Smooth muscle cell (in vitro differentiated cells): ENCODE measurements around the gene DUS4L. TPM values are rescaled to one million over a fixed set of nuclear protein-coding genes. Genes with fewer than 3 reads are reported as not detected.

Source experiments
- DNase-seq: peaks from one replicate; lab custom pipeline; 2025; ENCODE audit not compliant: unreplicated experiment; lab: John Stamatoyannopoulos, UW
- H2AFZ ChIP-seq: fragments of 200-600 bp; sonication (generic); 2 replicates; pipeline ENCODE4 v1.6.0; 2016; ENCODE audit warnings: antibody characterized with exemption, low read depth, mild to moderate bottlenecking
- H3F3A ChIP-seq: fragments of 200-600 bp; sonication (generic); 2 replicates; pipeline ENCODE4 v1.6.0; 2017; ENCODE audit warnings: antibody characterized with exemption, low read depth
- H3K27ac ChIP-seq: fragments of 200-600 bp; sonication (generic); 2 replicates; pipeline ENCODE4 v1.5.1; 2016; ENCODE audit warnings: low read depth, mild to moderate bottlenecking
- H3K27me3 ChIP-seq: fragments of 200-600 bp; sonication (generic); 2 replicates; pipeline ENCODE4 v1.6.1; 2016; ENCODE audit warnings: low read depth, mild to moderate bottlenecking
- H3K36me3 ChIP-seq: fragments of 200-600 bp; sonication (generic); 2 replicates; pipeline ENCODE4 v1.5.1; 2016; ENCODE audit warnings: low read depth
- H3K4me1 ChIP-seq: fragments of 200-600 bp; sonication (generic); 2 replicates; pipeline ENCODE4 v1.5.1; 2016; ENCODE audit warnings: low read depth
- H3K4me2 ChIP-seq: fragments of 200-600 bp; sonication (generic); 2 replicates; pipeline ENCODE4 v1.6.0; 2016; ENCODE audit warnings: mild to moderate bottlenecking
- H3K4me3 ChIP-seq: fragments of 200-600 bp; sonication (generic); 2 replicates; pipeline ENCODE4 v1.5.1; 2016; ENCODE audit warnings: mild to moderate bottlenecking
- H3K79me2 ChIP-seq: fragments of 200-600 bp; sonication (generic); 2 replicates; pipeline ENCODE4 v1.6.0; 2016; ENCODE audit warnings: low read depth, mild to moderate bottlenecking
- H3K9ac ChIP-seq: fragments of 200-600 bp; sonication (generic); 2 replicates; pipeline ENCODE4 v1.6.0; 2016; ENCODE audit warnings: low read depth
- H3K9me3 ChIP-seq: fragments of 200-600 bp; sonication (generic); replicated peaks from 2 replicates; pipeline ENCODE4 v1.5.1; 2016; ENCODE audit warnings: low read depth
- H4K20me1 ChIP-seq: fragments of 200-600 bp; sonication (generic); 2 replicates; pipeline ENCODE4 v1.6.0; 2016; ENCODE audit warnings: low read depth
- CTCF ChIP-seq: fragments of 200-600 bp; sonication (generic); IDR thresholded peaks from 2 replicates; pipeline ENCODE4 v1.5.1; 2017; ENCODE audit warnings: borderline replicate concordance, mild to moderate bottlenecking, antibody characterized with exemption; ENCODE audit not compliant: insufficient read depth, poor library complexity, severe bottlenecking
- WGBS: methylation state at CpG from one replicate; pipeline ENCODE4 v1.1.7; 2016; ENCODE audit warnings: low lambda C conversion rate; 5-methylcytosine and 5-hydroxymethylcytosine counted together
- polyA plus RNA-seq: library from polyadenylated mRNA; unstranded; fragments of >200 nt; fragmentation: Nextera tagmentation; extraction: Ambion mirVana; gene quantifications from 2 replicates; pipeline ENCODE4 v1.2.1, GENCODE V29; 2016
- total RNA-seq: library from RNA; depleted of rRNA; stranded (reverse); fragments of >200 nt; gene quantifications from 2 replicates; pipeline ENCODE4 v1.2.3, GENCODE V29; 2014

The DUS4L gene
- total and polyA plus RNA-seq, 2 experiments from 2014 or later: 5.1 to 14.0 TPM

GRCh38 chr7:107551936-107552335, 11.8 kb upstream of the DUS4L start:
- TF ChIP-seq CTCF: no peak
- Histone ChIP-seq H3K27ac (no peak overlapping the region), H3K4me2 (no peak overlapping the region), H3K79me2 (peaks cover 47% of the 10 kb centered on the region), H3K27me3 (no peaks in the 10 kb centered on the region), H4K20me1 (peaks cover 23% of the 10 kb centered on the region), H2AFZ (no peak overlapping the region), H3K4me1 (no peaks in the 10 kb centered on the region), H3F3A (no peaks in the 10 kb centered on the region), H3K9ac (no peak overlapping the region), H3K4me3 (no peak overlapping the region), H3K9me3 (no peaks in the 10 kb centered on the region), H3K36me3 (peaks cover 27% of the 10 kb centered on the region)
- 97% methylated on average over 1 of the region's 1 CpG for WGBS
- DNase-seq: no peak

- Histone ChIP-seq H3K79me2 (peaks cover 50% of the 10 kb centered on the region), H3F3A (no peaks in the 10 kb centered on the region), H3K36me3 (peaks cover 29% of the 10 kb centered on the region), H3K4me1 (peaks cover 3% of the 10 kb centered on the region), H3K27me3 (no peaks in the 10 kb centered on the region), H3K9me3 (no peaks in the 10 kb centered on the region), H2AFZ (no peak overlapping the region), H3K4me3 (no peak overlapping the region), H3K4me2 (no peak overlapping the region), H3K9ac (no peak overlapping the region), H3K27ac (no peak overlapping the region), H4K20me1 (peaks cover 35% of the 10 kb centered on the region)
- no peak for TF ChIP-seq CTCF
- WGBS: 97% methylated on average over 3 of the region's 3 CpGs
- no peak for DNase-seq
These were observed 7.9 kb upstream of the DUS4L start for GRCh38 chr7:107555893-107556292.

- H3K27ac ChIP-seq: peak overlapping the region; percentile 71
- H3K4me2 ChIP-seq: peak overlapping the region; percentile 13
- H3K36me3 ChIP-seq: peaks cover 9% of the 10 kb centered on the region
- H3K27me3 ChIP-seq: no peaks in the 10 kb centered on the region
- no peak for DNase-seq
- H3F3A ChIP-seq: no peaks in the 10 kb centered on the region
- H3K9me3 ChIP-seq: no peaks in the 10 kb centered on the region
- peaks cover 21% of the 10 kb centered on the region for H3K4me1 ChIP-seq
- H3K4me3 ChIP-seq: no peak overlapping the region
- 56% methylated on average over 2 of the region's 2 CpGs for WGBS
- peaks cover 49% of the 10 kb centered on the region for H3K79me2 ChIP-seq
- TF ChIP-seq CTCF: no peak
- H2AFZ ChIP-seq: no peak overlapping the region
- no peak overlapping the region for H3K9ac ChIP-seq
- H4K20me1 ChIP-seq: peaks cover 12% of the 10 kb centered on the region
These were observed 3.9 kb upstream of the DUS4L start for GRCh38 chr7:107559864-107560263.

- no peak for TF ChIP-seq CTCF
- Histone ChIP-seq H3K27ac (peak overlapping the region; percentile 71), H3K4me1 (peaks cover 25% of the 10 kb centered on the region), H3K9ac (no peak overlapping the region), H3K4me2 (no peak overlapping the region), H3F3A (no peaks in the 10 kb centered on the region), H4K20me1 (peaks cover 12% of the 10 kb centered on the region), H2AFZ (no peak overlapping the region), H3K9me3 (no peaks in the 10 kb centered on the region), H3K27me3 (no peaks in the 10 kb centered on the region), H3K4me3 (no peak overlapping the region), H3K79me2 (peaks cover 52% of the 10 kb centered on the region), H3K36me3 (peaks cover 9% of the 10 kb centered on the region)
- 94% methylated on average over 6 of the region's 6 CpGs for WGBS
- DNase-seq: no peak
These were observed 2.8 kb upstream of the DUS4L start for GRCh38 chr7:107560898-107561516.
